SU-DHL-6 (cell line): Measurements from ENCODE around the gene MSTN.

Source experiments
- CTCF ChIP-seq: fragments of 200-600 bp; sonication (generic); IDR thresholded peaks from one replicate; pipeline ENCODE4 v1.5.1; 2017; ENCODE audit warnings: antibody characterized with exemption, mild to moderate bottlenecking, low read length, moderate library complexity; ENCODE audit not compliant: insufficient read depth, poor library complexity, severe bottlenecking
- EZH2phosphoT487 ChIP-seq: fragments of 200-600 bp; sonication (generic), shearing (Covaris generic); conservative IDR thresholded peaks from 2 replicates; pipeline ENCODE4 v1.6.1; 2018; ENCODE audit warnings: mild to moderate bottlenecking, antibody characterized with exemption, low read length, moderate library complexity, mixed read lengths

GRCh38 chr2:190098851-190099250 is 36.3 kb upstream of the MSTN start:
- TF ChIP-seq CTCF (no peak), EZH2phosphoT487 (no peak)
